ENCODE results near the gene NPRL2. TPM values are rescaled to one million over a fixed set of nuclear protein-coding genes. Genes with fewer than 3 reads are reported as not detected.

The NPRL2 gene
- total RNA-seq, 1 donor from 2014 or later: 43.7 TPM

DNA sequence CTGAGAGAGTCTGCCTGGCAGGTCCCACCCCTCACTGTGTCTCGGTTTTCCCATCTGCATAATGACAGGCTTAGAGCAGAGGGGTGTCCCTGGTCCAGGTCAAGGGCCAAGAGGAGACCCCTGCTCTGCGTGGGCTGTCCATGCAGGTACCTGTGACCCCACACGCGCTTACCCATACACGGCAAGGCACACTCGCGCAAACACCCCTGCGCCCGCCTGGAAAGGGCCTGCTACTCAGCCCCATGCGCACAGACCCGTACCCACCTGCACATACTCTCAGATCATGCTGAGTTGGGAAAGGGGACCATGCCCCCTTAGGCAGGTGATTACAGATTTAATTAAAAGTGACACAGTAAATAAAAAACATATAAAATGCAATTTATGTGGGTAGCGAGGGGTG is 32.1 kb upstream of the NPRL2 start:
- no peak for DNase-seq (ENCODE audit: low spot score)
- H3K9me3 Mint-ChIP-seq: no peaks in the 10 kb centered on the region
- H3K27me3 Mint-ChIP-seq (ENCODE audit: insufficient read depth): peaks cover 4% of the 10 kb centered on the region
- H3K4me3 Mint-ChIP-seq: no peak overlapping the region
- no peaks in the 10 kb centered on the region for H3K36me3 Mint-ChIP-seq (ENCODE audit: low read depth)
- no peak overlapping the region for H3K27ac Mint-ChIP-seq
- intact Hi-C loops (cut with micrococcal nuclease): no loop called here
- H3K4me1 Mint-ChIP-seq (ENCODE audit: low read depth): no peaks in the 10 kb centered on the region

DNA sequence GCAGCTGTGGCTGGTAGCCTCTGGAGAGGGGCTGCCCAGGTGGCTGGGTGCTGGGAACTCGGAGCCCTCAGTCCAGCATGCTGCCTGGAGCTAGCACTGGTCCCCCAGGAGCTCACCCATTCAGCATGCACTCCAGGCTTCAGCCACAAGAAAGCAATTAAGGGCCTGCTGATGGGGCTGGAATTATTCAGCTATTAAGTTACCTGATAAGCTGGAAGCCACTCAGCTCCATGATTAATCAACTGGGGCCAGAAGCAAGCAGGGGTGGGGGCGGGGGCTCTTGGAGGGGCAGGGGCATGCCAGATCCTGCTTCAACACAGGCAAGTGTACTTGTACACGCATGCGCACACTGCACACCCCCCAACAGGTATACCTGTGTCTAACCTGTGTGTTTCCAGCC is 30.8 kb upstream of the NPRL2 start:
- H3K9me3 Mint-ChIP-seq: no peaks in the 10 kb centered on the region
- DNase-seq (ENCODE audit: low spot score): no peak
- H3K27ac Mint-ChIP-seq: no peak overlapping the region
- no peaks in the 10 kb centered on the region for H3K4me1 Mint-ChIP-seq (ENCODE audit: low read depth)
- H3K27me3 Mint-ChIP-seq (ENCODE audit: insufficient read depth): peaks cover 4% of the 10 kb centered on the region
- H3K4me3 Mint-ChIP-seq: no peak overlapping the region
- intact Hi-C loops (cut with micrococcal nuclease): no loop called here
- no peaks in the 10 kb centered on the region for H3K36me3 Mint-ChIP-seq (ENCODE audit: low read depth)

DNA sequence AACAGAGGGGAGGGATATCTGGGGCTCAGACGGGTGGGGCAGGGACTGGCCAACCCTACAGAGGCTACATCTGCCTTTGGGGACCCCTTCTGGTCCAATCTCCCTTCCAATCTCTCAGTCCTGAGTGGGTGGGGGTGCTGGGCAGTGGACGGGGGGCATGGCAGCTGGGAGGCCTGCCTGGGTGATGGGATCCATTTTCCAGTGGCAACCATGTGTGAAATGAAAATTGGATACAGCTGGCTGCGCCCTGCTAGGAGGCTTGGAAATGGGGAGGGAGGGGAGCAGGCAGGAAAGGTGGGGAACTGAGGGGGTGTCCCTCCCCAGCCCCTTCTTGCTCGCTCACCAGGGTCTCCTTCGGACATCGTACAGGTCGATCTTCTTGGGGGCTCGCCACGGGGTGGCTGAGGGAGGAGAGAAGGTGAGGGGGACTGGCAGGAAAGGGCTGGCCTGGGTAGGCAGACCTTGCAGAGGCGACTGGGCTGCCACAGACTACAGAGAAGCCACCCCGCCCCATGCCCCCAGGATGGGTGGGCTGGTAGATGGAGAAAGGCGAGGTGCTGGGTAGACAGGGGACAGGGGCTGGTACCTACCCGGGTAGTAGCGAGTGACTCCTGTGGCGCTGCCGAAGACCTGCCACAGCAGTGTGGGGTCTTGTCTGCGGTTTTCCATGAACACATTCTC is 30.0 kb upstream of the NPRL2 start:
- Mint-ChIP-seq H3K9me3 (no peaks in the 10 kb centered on the region), H3K4me1 (ENCODE audit: low read depth) (no peaks in the 10 kb centered on the region), H3K36me3 (ENCODE audit: low read depth) (no peaks in the 10 kb centered on the region), H3K27ac (no peak overlapping the region), H3K4me3 (no peak overlapping the region), H3K27me3 (ENCODE audit: insufficient read depth) (peaks cover 4% of the 10 kb centered on the region)
- intact Hi-C loops (cut with micrococcal nuclease): no loop called here
- no peak for DNase-seq (ENCODE audit: low spot score)

DNA sequence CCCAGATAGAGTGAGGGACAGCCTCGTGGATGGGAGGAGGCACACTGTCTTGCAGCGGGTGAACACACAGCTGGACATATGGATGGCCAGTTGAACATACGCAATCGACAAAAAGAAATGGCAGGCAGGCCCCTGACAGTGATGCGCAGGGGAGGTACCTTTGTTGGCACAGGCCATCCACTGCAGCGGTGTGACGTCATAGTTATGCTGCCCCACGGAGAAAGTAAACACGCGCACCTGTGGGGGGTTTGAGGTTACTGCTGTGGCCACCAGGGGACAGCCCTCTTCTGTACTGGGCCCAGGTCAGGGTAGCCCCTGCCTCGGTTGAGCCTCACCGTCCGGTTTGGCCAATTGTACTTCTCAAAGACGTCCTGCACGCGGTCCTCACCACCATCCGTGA is 28.2 kb upstream of the NPRL2 start:
- H3K4me3 Mint-ChIP-seq: no peak overlapping the region
- DNase-seq (ENCODE audit: low spot score): no peak
- H3K4me1 Mint-ChIP-seq (ENCODE audit: low read depth): no peaks in the 10 kb centered on the region
- H3K36me3 Mint-ChIP-seq (ENCODE audit: low read depth): no peaks in the 10 kb centered on the region
- no peaks in the 10 kb centered on the region for H3K9me3 Mint-ChIP-seq
- no peak overlapping the region for H3K27ac Mint-ChIP-seq
- H3K27me3 Mint-ChIP-seq (ENCODE audit: insufficient read depth): peaks cover 4% of the 10 kb centered on the region
- intact Hi-C loops (cut with micrococcal nuclease): no loop called here

DNA sequence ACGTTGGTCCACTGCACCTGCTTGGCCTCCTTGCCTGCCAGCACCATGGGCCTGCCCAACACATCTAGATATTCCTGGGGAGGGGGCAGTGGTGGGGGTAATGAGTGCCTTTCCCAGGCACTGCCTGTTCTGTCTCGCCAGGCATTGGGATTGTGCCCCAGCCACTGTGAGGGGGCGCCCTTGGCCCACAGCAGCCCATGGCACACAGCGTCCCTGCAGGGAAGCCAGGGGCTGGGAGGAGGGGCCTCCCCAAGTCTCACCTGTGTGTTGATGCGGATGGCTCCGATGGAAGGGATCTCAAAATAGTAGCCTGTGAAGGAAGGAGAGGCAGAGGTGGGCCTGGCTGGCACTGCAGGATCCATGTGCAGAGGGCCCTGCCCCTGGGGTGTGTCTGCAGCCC is 27.4 kb upstream of the NPRL2 start:
- Mint-ChIP-seq H3K4me3 (no peak overlapping the region), H3K27ac (no peak overlapping the region), H3K4me1 (ENCODE audit: low read depth) (no peaks in the 10 kb centered on the region), H3K9me3 (no peaks in the 10 kb centered on the region), H3K27me3 (ENCODE audit: insufficient read depth) (no peaks in the 10 kb centered on the region), H3K36me3 (ENCODE audit: low read depth) (no peaks in the 10 kb centered on the region)
- intact Hi-C loops (cut with micrococcal nuclease): no loop called here
- no peak for DNase-seq (ENCODE audit: low spot score)

DNA sequence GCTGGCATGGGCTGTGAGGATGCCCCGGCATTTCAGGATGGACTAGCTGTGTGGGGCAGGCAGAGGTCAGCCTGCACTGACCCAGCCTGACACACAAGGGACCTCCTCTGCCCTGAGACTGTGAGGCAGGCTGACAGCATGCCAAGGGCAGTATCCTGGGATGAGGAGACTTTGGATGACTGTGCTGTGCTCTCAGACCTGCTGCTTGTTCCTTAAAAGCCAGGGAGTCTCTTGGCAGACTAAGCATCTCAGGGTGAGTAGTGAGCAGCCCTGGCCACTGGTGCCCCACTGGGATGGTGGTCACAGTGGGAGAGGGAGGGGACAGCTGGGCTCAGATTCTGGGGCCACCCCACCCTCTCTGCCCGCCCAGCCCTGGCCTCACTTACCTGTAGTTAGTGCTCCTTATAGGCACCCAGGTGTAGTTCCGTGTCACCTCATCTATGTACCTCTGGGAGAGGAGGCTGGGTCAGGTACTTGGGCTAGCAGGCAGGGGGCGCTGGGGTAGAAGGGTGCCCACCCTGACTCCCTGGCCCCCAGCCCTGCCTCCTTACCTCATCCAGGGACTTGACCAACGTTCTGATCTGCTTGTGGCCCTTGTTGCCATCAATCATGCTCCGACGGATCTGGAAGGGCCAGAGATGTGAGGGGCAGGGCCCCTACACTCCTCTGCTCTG is 24.8 kb upstream of the NPRL2 start:
- H3K27ac Mint-ChIP-seq: no peak overlapping the region
- H3K27me3 Mint-ChIP-seq (ENCODE audit: insufficient read depth): peaks cover 2% of the 10 kb centered on the region
- no peaks in the 10 kb centered on the region for H3K9me3 Mint-ChIP-seq
- no peaks in the 10 kb centered on the region for H3K4me1 Mint-ChIP-seq (ENCODE audit: low read depth)
- no peaks in the 10 kb centered on the region for H3K36me3 Mint-ChIP-seq (ENCODE audit: low read depth)
- H3K4me3 Mint-ChIP-seq: no peak overlapping the region
- intact Hi-C loops (cut with micrococcal nuclease): no loop called here
- DNase-seq (ENCODE audit: low spot score): no peak

DNA sequence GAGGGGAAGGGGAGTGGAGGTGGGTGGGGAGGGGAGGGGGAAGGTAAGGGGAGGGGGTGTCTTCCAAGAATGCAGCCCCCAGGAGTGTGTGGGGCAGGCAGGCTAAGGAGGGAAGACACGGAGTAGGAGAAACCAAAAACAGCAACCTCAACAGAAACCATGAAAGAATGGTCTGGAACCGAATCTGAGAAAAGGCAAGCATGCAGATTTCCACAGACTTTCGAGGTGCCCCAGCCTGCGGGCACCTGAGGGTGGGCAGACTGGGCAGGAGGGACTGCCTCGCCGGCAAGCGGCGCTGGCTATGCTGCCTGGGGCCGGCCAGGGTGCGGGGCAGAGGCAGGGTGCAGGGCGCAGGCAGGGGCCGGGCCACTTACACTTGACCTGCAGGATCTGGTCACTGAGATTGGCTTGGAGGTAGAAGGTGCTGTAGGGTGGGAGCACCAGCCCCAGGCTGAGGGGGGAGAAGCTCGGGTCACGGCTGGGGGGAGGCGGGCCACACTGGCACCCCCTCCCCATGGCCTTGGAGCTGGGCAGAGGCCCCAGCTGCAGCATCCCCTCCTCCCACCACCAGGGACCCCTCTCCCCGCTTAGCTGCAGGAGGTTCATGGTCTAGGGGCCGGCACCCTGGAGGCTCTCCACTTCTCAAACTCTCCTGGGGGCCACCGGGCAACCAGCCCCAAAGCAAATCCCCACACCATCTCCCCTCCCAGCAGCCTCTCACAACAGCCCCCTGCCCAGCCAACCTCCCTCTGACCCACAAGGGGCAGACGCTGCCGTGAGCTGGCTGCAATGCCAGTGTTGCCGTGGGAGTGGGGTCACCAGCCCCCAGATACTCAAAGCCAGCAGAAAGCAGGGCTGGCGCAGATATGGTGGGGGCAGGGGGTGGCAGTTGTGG is 24.0 kb upstream of the NPRL2 start:
- intact Hi-C loops (cut with micrococcal nuclease): no loop called here
- H3K27me3 Mint-ChIP-seq (ENCODE audit: insufficient read depth): peaks cover 2% of the 10 kb centered on the region
- H3K9me3 Mint-ChIP-seq: no peaks in the 10 kb centered on the region
- H3K36me3 Mint-ChIP-seq (ENCODE audit: low read depth): no peaks in the 10 kb centered on the region
- no peak overlapping the region for H3K4me3 Mint-ChIP-seq
- no peaks in the 10 kb centered on the region for H3K4me1 Mint-ChIP-seq (ENCODE audit: low read depth)
- H3K27ac Mint-ChIP-seq: no peak overlapping the region
- DNase-seq (ENCODE audit: low spot score): no peak

DNA sequence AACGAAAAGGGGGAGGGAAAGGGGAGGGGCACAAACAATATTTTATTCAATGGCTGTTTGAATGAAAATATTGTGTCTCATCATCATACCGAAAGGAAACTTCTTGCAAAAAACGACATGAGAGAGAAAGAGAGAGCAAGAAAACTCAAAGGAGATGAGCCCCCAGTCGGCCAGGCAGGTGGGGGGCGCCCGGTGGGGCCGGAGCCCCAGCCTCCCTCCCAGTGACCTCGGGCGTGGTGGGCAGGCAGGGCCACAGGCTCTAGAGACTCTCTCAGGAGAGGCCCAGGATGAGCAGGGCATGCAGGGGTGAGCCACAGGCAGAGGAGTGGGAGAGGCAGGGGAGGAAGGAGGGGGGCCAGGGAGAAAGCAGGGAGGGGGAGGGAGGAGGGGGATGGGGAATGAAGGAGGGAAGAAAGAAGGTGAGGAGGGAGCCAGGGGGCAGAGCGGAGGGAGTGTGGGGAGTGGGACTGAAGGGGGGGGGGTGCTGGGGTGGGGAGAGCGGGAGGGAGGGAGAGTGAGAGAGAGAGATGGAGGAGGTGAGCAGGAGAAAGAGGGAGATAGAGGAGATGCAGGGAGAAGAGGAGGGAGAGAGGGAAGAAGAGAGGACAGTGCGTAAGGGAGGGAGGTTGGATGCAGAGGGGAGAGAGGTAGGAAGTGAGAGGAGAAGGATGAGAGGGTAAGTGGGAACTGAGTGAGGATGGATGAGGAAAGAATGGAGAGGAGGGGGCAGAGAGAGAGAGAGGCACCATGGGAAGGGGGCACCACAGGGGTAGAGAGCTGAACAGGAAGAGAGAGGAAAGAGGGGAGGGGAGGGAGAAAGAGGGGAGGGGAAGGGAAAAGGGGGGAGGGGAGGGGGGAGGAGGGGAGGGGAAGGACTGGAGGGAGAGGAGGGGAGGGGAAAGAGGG is 22.8 kb upstream of the NPRL2 start:
- Mint-ChIP-seq H3K4me3 (no peak overlapping the region), H3K9me3 (no peaks in the 10 kb centered on the region), H3K36me3 (ENCODE audit: low read depth) (no peaks in the 10 kb centered on the region), H3K27me3 (ENCODE audit: insufficient read depth) (peaks cover 2% of the 10 kb centered on the region), H3K4me1 (ENCODE audit: low read depth) (peaks cover 6% of the 10 kb centered on the region), H3K27ac (no peak overlapping the region)
- DNase-seq (ENCODE audit: low spot score): no peak
- intact Hi-C loops (cut with micrococcal nuclease): no loop called here

DNA sequence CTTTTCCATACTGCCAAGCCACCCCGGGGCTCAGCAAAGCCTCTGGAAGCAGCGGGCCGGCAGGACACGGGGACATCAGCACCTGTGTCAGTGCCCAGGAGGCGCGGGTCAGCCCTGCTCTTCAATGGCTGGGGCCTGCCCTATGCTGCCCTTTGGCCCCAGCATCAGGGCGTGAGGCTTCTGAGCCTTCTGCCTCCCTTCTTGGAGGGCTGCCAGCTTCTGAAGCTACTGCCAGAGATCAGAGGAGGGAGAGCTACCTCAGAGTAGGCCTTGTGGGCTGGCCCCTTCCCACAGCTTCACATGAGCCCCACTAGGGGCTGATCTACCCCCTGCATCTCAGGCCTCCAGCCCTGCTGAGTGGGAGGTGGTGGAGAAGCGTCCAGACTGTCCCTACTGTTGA is 21.8 kb upstream of the NPRL2 start:
- intact Hi-C loops (cut with micrococcal nuclease): no loop called here
- Mint-ChIP-seq H3K4me3 (no peak overlapping the region), H3K27me3 (ENCODE audit: insufficient read depth) (peaks cover 2% of the 10 kb centered on the region), H3K9me3 (no peaks in the 10 kb centered on the region), H3K36me3 (ENCODE audit: low read depth) (no peaks in the 10 kb centered on the region), H3K27ac (no peak overlapping the region), H3K4me1 (ENCODE audit: low read depth) (peaks cover 6% of the 10 kb centered on the region)
- no peak for DNase-seq (ENCODE audit: low spot score)

DNA sequence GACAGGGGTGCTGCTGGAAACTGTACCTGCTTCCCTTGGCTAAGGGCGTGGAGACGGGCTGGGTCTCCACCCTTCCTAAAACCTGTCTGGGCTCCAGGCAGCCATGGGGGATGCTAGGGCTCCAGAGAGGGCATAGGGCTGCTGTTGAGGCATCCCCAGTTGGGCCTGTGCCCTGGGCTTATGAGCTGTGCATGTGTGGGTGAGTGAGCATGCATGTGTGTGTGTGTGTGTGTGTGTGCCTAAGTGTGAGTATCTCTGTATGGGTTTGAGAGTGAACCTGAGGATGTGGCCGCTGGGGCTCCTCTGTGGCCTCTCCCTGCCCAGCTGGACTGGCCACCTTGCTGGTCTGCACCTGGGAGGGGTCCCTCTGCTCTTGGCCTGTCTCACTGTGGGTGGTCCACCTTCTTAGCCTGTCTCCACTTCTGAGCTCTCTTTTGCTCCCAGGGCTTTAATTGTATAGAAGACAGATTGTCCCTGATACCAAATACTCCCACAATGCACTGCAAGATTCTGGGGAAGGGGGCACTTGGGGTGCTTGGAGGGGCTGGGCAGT is 20.6 kb upstream of the NPRL2 start:
- no peak overlapping the region for H3K27ac Mint-ChIP-seq

DNA sequence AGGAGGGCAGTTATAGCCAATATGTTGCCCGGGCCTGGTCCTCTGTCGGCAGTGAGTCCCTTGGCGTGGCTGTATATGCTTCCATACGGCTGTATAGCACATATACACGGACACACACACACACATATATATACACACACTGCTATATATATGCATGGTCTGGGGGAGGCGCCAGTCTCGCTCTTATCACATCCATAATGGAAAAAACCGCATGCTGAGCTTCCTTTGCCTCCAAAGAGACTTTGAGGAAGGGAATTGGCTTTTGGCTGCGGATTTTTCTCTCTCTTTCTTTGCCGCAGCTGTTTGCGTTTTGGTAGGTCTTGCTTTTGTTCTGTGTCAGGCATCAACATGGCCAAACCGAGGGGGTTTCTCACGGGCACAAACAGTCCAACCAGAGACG is 20.0 kb upstream of the NPRL2 start:
- no peak overlapping the region for H3K27ac Mint-ChIP-seq
- H3K4me1 Mint-ChIP-seq (ENCODE audit: low read depth): peaks cover 9% of the 10 kb centered on the region
- DNase-seq (ENCODE audit: low spot score): no peak
- H3K27me3 Mint-ChIP-seq (ENCODE audit: insufficient read depth): peaks cover 2% of the 10 kb centered on the region
- H3K36me3 Mint-ChIP-seq (ENCODE audit: low read depth): no peaks in the 10 kb centered on the region
- no peaks in the 10 kb centered on the region for H3K9me3 Mint-ChIP-seq
- intact Hi-C loops (cut with micrococcal nuclease): no loop called here
- H3K4me3 Mint-ChIP-seq: no peak overlapping the region

More for the DNA sequence above, 20.6 kb upstream of the NPRL2 start:
- no peak for DNase-seq (ENCODE audit: low spot score)
- Mint-ChIP-seq H3K27me3 (ENCODE audit: insufficient read depth) (peaks cover 2% of the 10 kb centered on the region), H3K4me3 (no peak overlapping the region), H3K9me3 (no peaks in the 10 kb centered on the region), H3K4me1 (ENCODE audit: low read depth) (peaks cover 6% of the 10 kb centered on the region), H3K36me3 (ENCODE audit: low read depth) (no peaks in the 10 kb centered on the region)
- intact Hi-C loops (cut with micrococcal nuclease): no loop called here

DNA sequence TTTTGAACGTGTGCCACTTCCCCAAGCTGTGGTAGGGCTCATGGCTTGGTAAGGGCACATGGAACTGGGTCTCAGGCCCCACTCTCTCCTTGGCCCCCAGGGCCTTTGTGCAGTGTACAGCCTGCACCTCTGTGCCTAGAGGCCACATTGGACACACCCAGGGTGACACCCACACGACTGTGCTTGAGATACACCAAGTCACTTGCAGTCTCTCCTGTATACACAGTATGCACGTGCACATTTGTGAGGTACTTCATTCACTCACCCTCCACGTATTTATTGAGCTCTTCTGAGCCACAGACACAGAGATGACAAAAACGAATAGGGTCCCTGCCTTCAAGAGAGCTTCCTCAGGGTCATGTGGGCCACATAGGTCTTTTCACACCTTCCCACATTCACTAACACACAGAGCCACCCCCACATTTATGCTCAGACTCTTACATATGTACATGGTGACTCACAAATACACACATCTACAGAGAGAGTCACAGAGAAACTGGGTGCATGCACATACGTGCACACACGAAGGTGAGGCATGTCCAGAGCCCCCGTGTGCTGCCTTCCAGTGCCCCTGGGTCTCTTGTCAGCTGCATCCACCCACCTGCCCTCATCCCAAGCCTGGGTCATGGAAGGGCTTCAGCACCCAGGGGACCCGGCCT is 18.6 kb upstream of the NPRL2 start:
- H3K27ac Mint-ChIP-seq: no peak overlapping the region
- no peak overlapping the region for H3K4me3 Mint-ChIP-seq
- H3K36me3 Mint-ChIP-seq (ENCODE audit: low read depth): no peaks in the 10 kb centered on the region
- no peaks in the 10 kb centered on the region for H3K9me3 Mint-ChIP-seq
- H3K27me3 Mint-ChIP-seq (ENCODE audit: insufficient read depth): peaks cover 2% of the 10 kb centered on the region
- H3K4me1 Mint-ChIP-seq (ENCODE audit: low read depth): peaks cover 13% of the 10 kb centered on the region
- intact Hi-C loops (cut with micrococcal nuclease): loop anchor here (5.0 kb wide), 1 partner anchor 173 kb away; no protein-coding TSS in a partner anchor
- DNase-seq (ENCODE audit: low spot score): no peak

Data from activated T-helper 1 cell treated with anti-CD3 and anti-CD28 coated beads, Interleukin-12 subunit alpha, Interleukin-12 subunit beta, Interleukin-2, Interleukin-4 antibody, amounts not matched to agents 30 ng/mL and 10 ng/mL and 1 ng/mL, durations not matched to agents 14 hours and 24 hours and 36 hours (primary cell).